ENCODE measurements around the gene AADACL4. TPM values are rescaled to one million over a fixed set of nuclear protein-coding genes. Genes with fewer than 3 reads are reported as not detected.

The AADACL4 gene
- total and polyA plus RNA-seq, 8 donors, result not detected

DNA sequence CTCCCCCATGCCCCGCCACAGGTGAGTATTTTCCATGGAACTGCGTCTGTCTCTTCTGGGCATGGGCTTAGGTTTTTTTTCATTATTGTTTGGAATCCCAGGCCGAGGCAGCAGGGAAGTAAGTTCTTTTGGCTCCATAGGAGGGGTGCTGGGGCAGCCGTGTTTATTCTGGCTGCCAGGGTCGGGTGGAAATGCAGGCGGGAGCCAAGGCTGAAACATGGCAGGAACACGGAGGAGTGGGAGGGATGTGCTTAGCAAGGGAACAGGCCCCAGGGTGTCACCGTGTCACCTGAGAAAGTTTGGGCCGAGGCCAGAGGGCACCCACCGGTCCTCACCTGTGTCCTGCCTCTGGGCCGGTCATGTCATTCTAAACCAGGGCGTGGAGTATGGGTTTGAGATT lies 21.4 kb upstream of the AADACL4 start:
- Histone ChIP-seq H3K9me3 (no peaks in the 10 kb centered on the region), H3K27me3 (no peaks in the 10 kb centered on the region), H3K4me1 (peaks cover 12 to 19% (median 14%) of the 10 kb centered on the region in 3 donors), H3K27ac (peak overlapping the region; percentile 31 to 75 (median 49)), H3K4me3 (no peak overlapping the region), H3K36me3 (no peaks in the 10 kb centered on the region)
- ATAC-seq (peak in 3 of 4 donors; percentile 1 to 3 (median 1)), FAIRE-seq (no peak), DNase-seq (peak in 5 of 6 donors; percentile 39 to 81 (median 46))
- TF ChIP-seq, protein P1, sequence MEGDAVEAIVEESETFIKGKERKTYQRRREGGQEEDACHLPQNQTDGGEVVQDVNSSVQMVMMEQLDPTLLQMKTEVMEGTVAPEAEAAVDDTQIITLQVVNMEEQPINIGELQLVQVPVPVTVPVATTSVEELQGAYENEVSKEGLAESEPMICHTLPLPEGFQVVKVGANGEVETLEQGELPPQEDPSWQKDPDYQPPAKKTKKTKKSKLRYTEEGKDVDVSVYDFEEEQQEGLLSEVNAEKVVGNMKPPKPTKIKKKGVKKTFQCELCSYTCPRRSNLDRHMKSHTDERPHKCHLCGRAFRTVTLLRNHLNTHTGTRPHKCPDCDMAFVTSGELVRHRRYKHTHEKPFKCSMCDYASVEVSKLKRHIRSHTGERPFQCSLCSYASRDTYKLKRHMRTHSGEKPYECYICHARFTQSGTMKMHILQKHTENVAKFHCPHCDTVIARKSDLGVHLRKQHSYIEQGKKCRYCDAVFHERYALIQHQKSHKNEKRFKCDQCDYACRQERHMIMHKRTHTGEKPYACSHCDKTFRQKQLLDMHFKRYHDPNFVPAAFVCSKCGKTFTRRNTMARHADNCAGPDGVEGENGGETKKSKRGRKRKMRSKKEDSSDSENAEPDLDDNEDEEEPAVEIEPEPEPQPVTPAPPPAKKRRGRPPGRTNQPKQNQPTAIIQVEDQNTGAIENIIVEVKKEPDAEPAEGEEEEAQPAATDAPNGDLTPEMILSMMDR (IDR thresholded peaks at IDR 0.05), result no peak
- intact Hi-C loops (cut with DNase I), result no loop called here
- 20 to 22% methylated on average over 12 of the region's 12 CpGs for WGBS, 2 donors

DNA sequence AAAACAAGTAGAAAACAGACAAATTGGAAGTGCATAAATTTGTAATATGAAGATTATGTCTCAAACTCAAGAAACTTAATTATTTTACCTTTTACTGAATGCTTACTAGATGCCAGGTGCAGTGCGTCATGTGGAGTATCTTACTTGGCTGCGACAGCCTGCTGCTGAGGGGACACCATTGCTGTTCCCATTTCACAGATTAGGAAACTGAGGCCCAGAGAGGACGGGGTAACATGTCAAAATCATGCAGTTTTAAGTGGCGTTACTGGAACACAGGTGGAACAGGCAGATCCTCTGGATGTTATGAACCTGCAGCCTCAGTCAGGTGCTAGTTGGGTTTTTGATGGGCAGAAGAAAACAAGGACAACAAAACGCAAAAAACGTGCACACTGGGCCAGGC lies 18.6 kb upstream of the AADACL4 start:
- WGBS, 2 donors, result 76 to 81% methylated on average over 6 of the region's 6 CpGs
- Histone ChIP-seq H3K36me3 (no peaks in the 10 kb centered on the region), H3K27ac (no peak overlapping the region), H3K4me1 (peaks cover 11 to 14% (median 12%) of the 10 kb centered on the region in 3 donors), H3K27me3 (no peaks in the 10 kb centered on the region), H3K4me3 (no peak overlapping the region), H3K9me3 (no peaks in the 10 kb centered on the region)
- no peak for FAIRE-seq
- TF ChIP-seq, protein P1 (IDR thresholded peaks at IDR 0.05), result no peak
- no peak for DNase-seq
- intact Hi-C loops (cut with DNase I), result no loop called here
- ATAC-seq, result no peak

DNA sequence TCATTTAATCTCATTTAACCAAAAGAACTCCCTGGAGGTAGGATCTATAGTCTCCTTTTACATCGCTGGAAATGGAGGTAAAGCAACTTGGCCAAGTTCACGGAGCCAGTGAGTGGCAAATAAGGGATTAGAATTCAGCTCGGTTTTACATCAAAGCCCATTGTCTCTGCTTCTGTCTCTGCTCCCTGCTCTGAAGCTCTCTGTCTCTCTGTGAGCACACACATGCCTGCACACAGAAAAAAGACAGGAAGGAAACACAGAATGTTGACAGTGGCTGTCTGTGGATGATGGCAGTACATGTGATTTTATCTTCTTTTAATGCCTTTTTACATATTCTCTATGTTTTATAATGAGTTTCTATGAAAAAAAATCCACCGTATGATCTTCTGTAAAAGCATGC lies 17.0 kb upstream of the AADACL4 start:
- DNase-seq (no peak), FAIRE-seq (no peak), ATAC-seq (no peak)
- Histone ChIP-seq H3K4me1 (peaks cover 5 to 8% (median 7%) of the 10 kb centered on the region in 3 donors), H3K36me3 (no peaks in the 10 kb centered on the region), H3K27me3 (no peaks in the 10 kb centered on the region), H3K27ac (no peak overlapping the region), H3K4me3 (no peak overlapping the region), H3K9me3 (no peaks in the 10 kb centered on the region)
- TF ChIP-seq, protein P1 (IDR thresholded peaks at IDR 0.05), result no peak
- intact Hi-C loops (cut with DNase I), result no loop called here
- 75 to 80% methylated on average over 4 of the region's 4 CpGs for WGBS, 2 donors

DNA sequence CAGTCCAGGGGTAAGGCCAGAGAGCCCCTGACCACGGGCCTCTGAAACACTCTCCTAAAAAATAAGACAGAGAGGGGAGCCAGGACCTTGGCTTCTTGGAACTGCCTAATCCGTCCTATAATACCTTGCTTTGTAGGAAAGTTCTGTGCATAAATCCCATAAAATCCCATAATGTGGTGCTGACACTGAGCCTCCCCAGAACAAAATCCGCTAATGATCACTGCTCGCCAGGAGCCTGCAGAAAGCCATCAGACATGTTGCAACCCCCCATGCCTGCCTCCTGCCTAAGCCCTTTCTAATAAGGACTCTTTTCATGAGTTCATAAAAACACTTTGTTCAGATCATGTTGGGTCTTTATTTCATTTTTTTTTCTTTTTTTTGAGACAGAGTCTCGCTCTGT lies 16.6 kb upstream of the AADACL4 start:
- 86 to 94% methylated on average over 5 of the region's 5 CpGs for WGBS, 2 donors
- Histone ChIP-seq H3K36me3 (no peaks in the 10 kb centered on the region), H3K27ac (no peak overlapping the region), H3K4me3 (no peak overlapping the region), H3K4me1 (peaks cover under 1 to 4% (median 3%) of the 10 kb centered on the region in 3 donors), H3K9me3 (no peaks in the 10 kb centered on the region), H3K27me3 (no peaks in the 10 kb centered on the region)
- FAIRE-seq (no peak), DNase-seq (no peak), ATAC-seq (no peak)
- intact Hi-C loops (cut with DNase I), result no loop called here
- TF ChIP-seq, protein P1 (IDR thresholded peaks at IDR 0.05), result no peak

DNA sequence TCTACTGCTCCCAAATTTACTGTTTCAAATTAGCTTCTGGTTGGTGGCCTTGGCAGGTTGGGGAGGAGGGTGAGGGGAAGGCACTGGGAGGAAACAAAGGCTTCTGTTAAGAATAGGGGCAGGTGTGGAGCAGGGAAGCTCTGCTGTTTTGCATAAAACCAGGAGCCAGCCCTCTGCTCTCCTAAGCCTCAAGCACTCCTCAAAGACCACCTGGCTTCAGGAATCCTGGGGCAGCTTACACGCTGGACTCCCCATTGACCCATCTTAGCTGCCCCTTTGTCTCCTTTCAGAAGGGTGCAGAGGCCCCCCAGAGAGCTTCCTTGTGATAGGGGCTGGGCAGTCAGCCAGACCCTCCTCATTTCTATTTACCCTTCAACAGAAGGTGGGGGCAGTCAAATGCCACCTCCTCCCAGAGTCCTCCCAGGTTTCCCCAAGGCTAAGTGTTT lies 14.4 kb upstream of the AADACL4 start:
- TF ChIP-seq, protein P1 (IDR thresholded peaks at IDR 0.05), result no peak
- intact Hi-C loops (cut with DNase I), result no loop called here
- H3K36me3 ChIP-seq, result no peaks in the 10 kb centered on the region
- H3K4me1 ChIP-seq, result no peaks in the 10 kb centered on the region
- no peaks in the 10 kb centered on the region for H3K27me3 ChIP-seq
- DNase-seq, result no peak
- ATAC-seq, result peak in 1 of 4 donors; percentile 22
- no peak overlapping the region for H3K27ac ChIP-seq
- 87 to 100% methylated on average over 1 of the region's 1 CpG for WGBS, 2 donors
- no peaks in the 10 kb centered on the region for H3K9me3 ChIP-seq
- no peak for FAIRE-seq
- no peak overlapping the region for H3K4me3 ChIP-seq
